Measurements from ENCODE around the gene STARD7. TPM values are rescaled to one million over a fixed set of nuclear protein-coding genes. Genes with fewer than 3 reads are reported as not detected.

STARD7 gene
- total RNA-seq, 4 donors from 2014 or later = 93.4 to 122 (median 107) TPM

- no peaks in the 10 kb centered on the region for H3K4me1 ChIP-seq
- TF ChIP-seq CTCF (IDR thresholded peaks at IDR 0.05) (no peak), POLR2A (IDR thresholded peaks at IDR 0.05) (no peak), EP300 (IDR thresholded peaks at IDR 0.05) (no peak), POLR2AphosphoS5 (IDR thresholded peaks at IDR 0.05) (no peak)
- peaks cover 10% of the 10 kb centered on the region for H3K27me3 ChIP-seq
- H3K36me3 ChIP-seq = no peaks in the 10 kb centered on the region
- H3K4me3 ChIP-seq = no peak overlapping the region
- 59 to 67% methylated on average over 3 to 4 of the region's 19 CpGs for WGBS, 2 donors (ENCODE audit: low coverage in 1 of 2)
- ATAC-seq = no peak
- H3K9me3 ChIP-seq = no peaks in the 10 kb centered on the region
- H3K27ac ChIP-seq = no peak overlapping the region
These were observed 50.7 kb downstream of the STARD7 start for GRCh38 chr2:96157649-96158553.

- H3K27me3 ChIP-seq = peaks cover 10% of the 10 kb centered on the region
- no peaks in the 10 kb centered on the region for H3K4me1 ChIP-seq
- H3K36me3 ChIP-seq = no peaks in the 10 kb centered on the region
- H3K9me3 ChIP-seq = no peaks in the 10 kb centered on the region
- H3K4me3 ChIP-seq = no peak overlapping the region
- 67% methylated on average over 1 of the region's 5 CpGs; no CpG with 5 or more reads in 1 of the 2 donors for WGBS, 2 donors (ENCODE audit: low coverage in 1 of 2)
- ATAC-seq = no peak
- no peak for TF ChIP-seq CTCF (IDR thresholded peaks at IDR 0.05)
- no peak for TF ChIP-seq POLR2A (IDR thresholded peaks at IDR 0.05)
- TF ChIP-seq POLR2AphosphoS5 (IDR thresholded peaks at IDR 0.05) = no peak
- no peak overlapping the region for H3K27ac ChIP-seq
These were observed 51.5 kb downstream of the STARD7 start for GRCh38 chr2:96156926-96157648.

- no peak for ATAC-seq
- Histone ChIP-seq H3K9me3 (no peaks in the 10 kb centered on the region), H3K4me3 (no peak overlapping the region), H3K36me3 (no peaks in the 10 kb centered on the region), H3K4me1 (no peaks in the 10 kb centered on the region), H3K27me3 (peaks cover 10% of the 10 kb centered on the region), H3K27ac (no peak overlapping the region)
- WGBS, 2 donors (ENCODE audit: low coverage in 1 of 2) = 79% methylated on average over 8 of the region's 10 CpGs; no CpG with 5 or more reads in 1 of the 2 donors
- TF ChIP-seq EP300 (IDR thresholded peaks at IDR 0.05) (no peak), POLR2AphosphoS5 (IDR thresholded peaks at IDR 0.05) (no peak), POLR2A (IDR thresholded peaks at IDR 0.05) (no peak), CTCF (IDR thresholded peaks at IDR 0.05) (no peak)
These were observed 52.4 kb downstream of the STARD7 start for GRCh38 chr2:96156011-96156820.

GRCh38 chr2:96154506-96155380, 53.9 kb downstream of the STARD7 start:
- 80 to 100% methylated on average over 1 of the region's 16 CpGs for WGBS, 2 donors (ENCODE audit: low coverage in 1 of 2)

More at GRCh38 chr2:96154506-96155380, 53.9 kb downstream of the STARD7 start:
- peaks cover 10% of the 10 kb centered on the region for H3K27me3 ChIP-seq
- no peak for TF ChIP-seq POLR2A (IDR thresholded peaks at IDR 0.05)
- TF ChIP-seq POLR2AphosphoS5 (IDR thresholded peaks at IDR 0.05) = no peak
- ATAC-seq = no peak
- no peak overlapping the region for H3K4me3 ChIP-seq
- H3K36me3 ChIP-seq = no peaks in the 10 kb centered on the region
- H3K27ac ChIP-seq = no peak overlapping the region
- H3K9me3 ChIP-seq = no peaks in the 10 kb centered on the region
- no peaks in the 10 kb centered on the region for H3K4me1 ChIP-seq

Data from gastroesophageal sphincter (tissue), 4 donors.